OCI-LY3 (cell line): ENCODE results near the gene CMIP.

ENCODE experiments used
- CTCF ChIP-seq: fragments of 200-600, 300-600 bp; sonication (generic); IDR thresholded peaks from 2 replicates; pipeline ENCODE4 v1.5.1; 2014; ENCODE audit warnings: antibody characterized with exemption, low read length, low read depth
- EZH2phosphoT487 ChIP-seq: fragments of 200-600 bp; shearing (Covaris generic); IDR thresholded peaks from 2 replicates; pipeline ENCODE4 v1.6.1; 2018; ENCODE audit warnings: antibody characterized with exemption, mixed run types, low read depth

- TF ChIP-seq CTCF (no peak), EZH2phosphoT487 (no peak)
Measured at GRCh38 chr16:81692571-81692970, 248.0 kb downstream of the CMIP start.
